K562 (cell line): Measurements from ENCODE around the gene MBP. TPM values are rescaled to one million over a fixed set of nuclear protein-coding genes. Genes with fewer than 3 reads are reported as not detected.

Source experiments
- ATAC-seq: fragments of 200-7000 bp; cut with Tn5 transposase; 3 replicates; pipeline ENCODE4 v1.9.1; 2020; ENCODE audit warnings: moderate library complexity
- BruUV-seq: library from RNA; stranded (reverse); fragments of 400-500 nt; replicated peaks from 2 replicates; lab custom pipeline; 2021; lab: Mats Ljungman, UMichigan
- CTCF ChIA-PET: fragments of 300-600 bp; formaldehyde crosslinking; extraction: SDS; loops from one replicate; lab custom pipeline; 2021; ENCODE audit warnings: low intra/inter-chr PET ratio; lab: Yijun Ruan, JAX
- POLR2A ChIA-PET: fragments of 300-600, 350-650 bp; sonication (Branson Sonifier 250); formaldehyde crosslinking; extraction: SDS; loops from one replicate; lab custom pipeline; 2021; ENCODE audit warnings: antibody characterized with exemption, inconsistent platforms; lab: Yijun Ruan, JAX
- DNase-seq, 4 experiments: peaks; one replicate each; pipeline versions ENCODE4 v3.0.0 to v3.0.0-alpha.2; 2011 to 2018; ENCODE audit warnings: low spot score in 3 of 4, mixed read lengths in 3 of 4; ENCODE audit errors: extremely low read depth in 1 of 4
- FAIRE-seq: peaks from 2 replicates; lab custom pipeline; 2011; peaks lifted over from hg19 to GRCh38; lab: Jason Lieb, UNC
- H2AFZ ChIP-seq: 2 replicates; pipeline ENCODE4 v1.6.0; 2011; ENCODE audit warnings: low read depth, low read length, control low read depth, inconsistent platforms
- H3K27ac ChIP-seq: fragments of 200-600 bp; 3 replicates; pipeline ENCODE4 v1.8.0; 2011; ENCODE audit warnings: low read depth, mild to moderate bottlenecking, control low read depth, inconsistent platforms, low read length, moderate library complexity, mixed read lengths; ENCODE audit errors: extremely low read depth
- H3K27me3 ChIP-seq, 2 experiments: fragments of 300-600 bp in 1 of 2; 2 replicates in 1 of 2; 3 replicates in 1 of 2; pipeline versions ENCODE4 v1.6.0 to v1.8.0; 2011; ENCODE audit warnings: inconsistent platforms in 2 of 2, low read length in 2 of 2, mild to moderate bottlenecking in 1 of 2, mixed read lengths in 1 of 2, moderate library complexity in 1 of 2; ENCODE audit not compliant: control insufficient read depth in 2 of 2, insufficient read depth in 2 of 2
- H3K36me3 ChIP-seq: fragments of 300-600 bp; 3 replicates; pipeline ENCODE4 v1.8.0; 2011; ENCODE audit warnings: mild to moderate bottlenecking, low read length, inconsistent platforms; ENCODE audit not compliant: control insufficient read depth, insufficient read depth
- H3K4me1 ChIP-seq, 2 experiments: fragments of 200-600 bp in 1 of 2; replicated peaks in 1 of 2; 2 replicates in 1 of 2; 3 replicates in 1 of 2; pipeline versions ENCODE4 v1.5.1 to v1.8.0; 2011; ENCODE audit warnings: inconsistent platforms in 2 of 2, low read length in 2 of 2, mild to moderate bottlenecking in 1 of 2, mixed read lengths in 1 of 2, moderate library complexity in 1 of 2; ENCODE audit not compliant: control insufficient read depth in 2 of 2, insufficient read depth in 2 of 2
- H3K4me2 ChIP-seq: 2 replicates; pipeline ENCODE4 v1.6.1; 2011; ENCODE audit warnings: low read length, control low read depth, inconsistent platforms, mixed read lengths; ENCODE audit not compliant: insufficient read depth
- H3K4me3 ChIP-seq: fragments of 200-600 bp; sonication (generic), shearing (Covaris generic); 2 replicates; pipeline ENCODE4 v1.5.1; 2016; ENCODE audit warnings: control low read depth, inconsistent platforms
- H3K79me2 ChIP-seq: fragments of 200-600 bp; 3 replicates; pipeline ENCODE4 v1.8.0; 2011; ENCODE audit warnings: low read length, inconsistent platforms; ENCODE audit not compliant: control insufficient read depth, insufficient read depth
- H3K9ac ChIP-seq, 2 experiments: 2 replicates each; pipeline versions ENCODE4 v1.6.0 to v1.6.1; 2011; ENCODE audit warnings: low read depth in 2 of 2, low read length in 2 of 2, control low read depth in 1 of 2, inconsistent platforms in 1 of 2, mild to moderate bottlenecking in 1 of 2, mixed read lengths in 1 of 2; ENCODE audit not compliant: insufficient read depth in 1 of 2
- H3K9me1 ChIP-seq: one replicate; pipeline ENCODE4 v1.6.0; 2011; ENCODE audit warnings: inconsistent platforms, mild to moderate bottlenecking, low read length, moderate library complexity; ENCODE audit not compliant: control insufficient read depth, insufficient read depth
- H3K9me3 ChIP-seq: replicated peaks from 2 replicates; pipeline ENCODE4 v1.5.1; 2011; ENCODE audit warnings: low read depth, low read length, inconsistent platforms; ENCODE audit not compliant: control insufficient read depth, insufficient read depth
- H4K20me1 ChIP-seq: replicated peaks from 2 replicates; pipeline ENCODE4 v1.6.1; 2011; ENCODE audit warnings: low read length, inconsistent platforms, mixed read lengths; ENCODE audit not compliant: control insufficient read depth, insufficient read depth
- CBX3 ChIP-seq, 2 experiments: IDR thresholded peaks; 1 replicate in 1 of 2; 2 replicates in 1 of 2; pipeline ENCODE4 v1.6.1; 2012; ENCODE audit warnings: inconsistent platforms in 2 of 2, low read length in 2 of 2, borderline replicate concordance in 1 of 2, control low read depth in 1 of 2
- DDX20 ChIP-seq: fragments of 450-650 bp; IDR thresholded peaks from 2 replicates; pipeline ENCODE4 v1.6.1; 2016; ENCODE audit warnings: missing genetic modification characterization, low read depth, mild to moderate bottlenecking, missing compliant biosample characterization, moderate library complexity
- FOXJ2 ChIP-seq: fragments of 200-800 bp; sonication (Bioruptor generic); IDR thresholded peaks from 2 replicates; pipeline ENCODE4 v1.6.1; 2016; ENCODE audit warnings: missing genetic modification characterization, missing compliant biosample characterization
- MCM7 ChIP-seq, 2 experiments: fragments of 450-650 bp; IDR thresholded peaks; 2 replicates each; pipeline ENCODE4 v1.6.1; 2016 to 2018
- SAFB2 ChIP-seq: fragments of 200-400 bp; formaldehyde crosslinking; IDR thresholded peaks from 2 replicates; pipeline ENCODE4 v1.6.1; 2018; ENCODE audit warnings: borderline replicate concordance, low read length, low read depth, moderate library complexity; ENCODE audit not compliant: severe bottlenecking
- SNRNP70 ChIP-seq: fragments of 200-400 bp; formaldehyde crosslinking; optimal IDR thresholded peaks from 2 replicates; pipeline ENCODE3; 2017; ENCODE audit warnings: low read depth, low read length
- TRIM25 ChIP-seq: fragments of 450-650 bp; IDR thresholded peaks from 2 replicates; pipeline ENCODE4 v1.7.0; 2016; ENCODE audit warnings: borderline replicate concordance
- ZBTB1 ChIP-seq: sonication (generic); formaldehyde crosslinking; IDR thresholded peaks from 2 replicates; pipeline ENCODE4 v1.8.1; 2023; ENCODE audit warnings: missing genetic modification reagents, low read depth, mild to moderate bottlenecking, borderline replicate concordance
- ZBTB12 ChIP-seq: fragments of 250-450 bp; sonication (Bioruptor Pico); IDR thresholded peaks from 2 replicates; pipeline ENCODE4 v1.4.0; 2020
- ZBTB8A ChIP-seq: fragments of 450-650 bp; IDR thresholded peaks from 2 replicates; pipeline ENCODE4 v1.6.1; 2018; ENCODE audit warnings: mild to moderate bottlenecking, moderate library complexity; ENCODE audit not compliant: partially characterized antibody
- ZNF197 ChIP-seq: fragments of 200-800 bp; sonication (Bioruptor generic); IDR thresholded peaks from 2 replicates; pipeline ENCODE4 v1.6.1; 2016; ENCODE audit warnings: low read depth, missing genetic modification characterization, missing compliant biosample characterization
- ZNF79 ChIP-seq: fragments of 250-450 bp; sonication (Bioruptor Pico); IDR thresholded peaks from 2 replicates; pipeline ENCODE4 v1.4.0; 2020; ENCODE audit warnings: low read depth, mild to moderate bottlenecking, moderate library complexity
- WGBS: fragments of 100-300 bp; shearing (Covaris generic); methylation state at CpG from one replicate; pipeline ENCODE4 v1.1.6; 2016; ENCODE audit warnings: low coverage, mixed read lengths; ENCODE audit not compliant: insufficient coverage; ENCODE audit errors: missing lambda C conversion rate; 5-methylcytosine and 5-hydroxymethylcytosine counted together
- in situ Hi-C: fragments of 300-500 bp; cut with MboI; formaldehyde crosslinking; loops from 4 replicates; pipeline ENCODE4 v1.15.0; 2018; ENCODE audit warnings: inconsistent platforms, mixed read lengths
- intact Hi-C: fragments of 100-400 bp; cut with micrococcal nuclease; formaldehyde crosslinking; loops from 2 replicates; pipeline ENCODE4 v1.14.2; 2022
- polyA plus RNA-seq, 8 experiments: library from polyadenylated mRNA; depleted of rRNA in 4 of 8; stranded (reverse) in 5 of 8; unstranded in 3 of 8; fragments of >200 nt; fragmentation: Nextera tagmentation in 2 of 8; fragmentation: Illumina TruSeq in 1 of 8; extraction: Ambion mirVana in 2 of 8; extraction: Trizol in 1 of 8; gene quantifications; 2 replicates each; pipeline versions ENCODE4 v1.2.1 to v1.2.3, GENCODE V29; 2011 to 2014; ENCODE audit warnings: inconsistent platforms in 1 of 8, missing spikeins in 1 of 8
- total RNA-seq, 7 experiments: library from RNA; depleted of rRNA in 6 of 7; stranded (reverse); fragments of >200 nt in 6 of 7; fragmentation: Illumina TruSeq in 2 of 7; extraction: Trizol in 2 of 7; gene quantifications; 2 replicates each; pipeline versions ENCODE4 v1.2.1 to v1.2.3, GENCODE V29; 2011 to 2021; ENCODE audit warnings: low replicate concordance in 1 of 7

The MBP gene
- total and polyA plus RNA-seq, 9 of the 15 experiments (the other 6 are each of a cell fraction or from before 2014, with no cell fraction given), result 0.09 TPM; not detected in 8

GRCh38 chr18:77113361-77114151 is 19.0 kb downstream of the MBP start:
- H3K4me3 ChIP-seq, result no peak overlapping the region
- H3K36me3 ChIP-seq, result no peaks in the 10 kb centered on the region
- no peaks in the 10 kb centered on the region for H4K20me1 ChIP-seq
- 4% methylated on average over 12 of the region's 15 CpGs for WGBS
- ChIA-PET CTCF (no interaction called here), POLR2A (no interaction called here)
- in situ Hi-C loops, result no loop called here
- ATAC-seq (no peak), FAIRE-seq (no peak), DNase-seq (no peak)
- H3K79me2 ChIP-seq, result no peaks in the 10 kb centered on the region
- no peak overlapping the region for H3K27ac ChIP-seq
- intact Hi-C loops, result no loop called here
- peaks cover 0 to 5% of the 10 kb centered on the region in 2 experiments; a peak in 1 of 5 replicates for H3K4me1 ChIP-seq
- H3K4me2 ChIP-seq, result no peak overlapping the region
- peaks cover 0 to 23% of the 10 kb centered on the region in 2 experiments; a peak in 2 of 5 replicates for H3K27me3 ChIP-seq
- no peak overlapping the region for H2AFZ ChIP-seq
- BruUV-seq, result no TSS peak
- H3K9me3 ChIP-seq, result no peaks in the 10 kb centered on the region
- no peak overlapping the region for H3K9ac ChIP-seq
- TF ChIP-seq ZNF197, result no peak
- no peak for TF ChIP-seq TRIM25
- no peak for TF ChIP-seq SNRNP70
- TF ChIP-seq ZBTB1, result no peak
- no peak for TF ChIP-seq ZBTB8A
- no peak for TF ChIP-seq CBX3 (IDR thresholded peaks at IDR 0.05; ENCODE audit: borderline replicate concordance in 1 of 2, low read length in 2 of 2)
- no peak for TF ChIP-seq FOXJ2 (tag)
- no peak for TF ChIP-seq ZNF79 (CRISPR knock-in tag)
- no peak for TF ChIP-seq DDX20 (tag)
- TF ChIP-seq MCM7 (IDR thresholded peaks at IDR 0.05), result no peak
- TF ChIP-seq ZBTB12 (CRISPR knock-in tag), result no peak
- no peak for TF ChIP-seq SAFB2
- H3K9me1 ChIP-seq, result no peaks in the 10 kb centered on the region
